Inferior parietal cortex (tissue), 1 donor: Measurements from ENCODE around the gene METRNL.
"Not testable (repeated sequence)": the region's sequence is repeated elsewhere in the genome, so short reads cannot be mapped to it uniquely, and the experiment has no call there.

Experiments used
- DNase-seq: peaks from one replicate; pipeline ENCODE4 v3.0.0-alpha.2; 2016; ENCODE audit errors: extremely low spot score

METRNL gene

DNA sequence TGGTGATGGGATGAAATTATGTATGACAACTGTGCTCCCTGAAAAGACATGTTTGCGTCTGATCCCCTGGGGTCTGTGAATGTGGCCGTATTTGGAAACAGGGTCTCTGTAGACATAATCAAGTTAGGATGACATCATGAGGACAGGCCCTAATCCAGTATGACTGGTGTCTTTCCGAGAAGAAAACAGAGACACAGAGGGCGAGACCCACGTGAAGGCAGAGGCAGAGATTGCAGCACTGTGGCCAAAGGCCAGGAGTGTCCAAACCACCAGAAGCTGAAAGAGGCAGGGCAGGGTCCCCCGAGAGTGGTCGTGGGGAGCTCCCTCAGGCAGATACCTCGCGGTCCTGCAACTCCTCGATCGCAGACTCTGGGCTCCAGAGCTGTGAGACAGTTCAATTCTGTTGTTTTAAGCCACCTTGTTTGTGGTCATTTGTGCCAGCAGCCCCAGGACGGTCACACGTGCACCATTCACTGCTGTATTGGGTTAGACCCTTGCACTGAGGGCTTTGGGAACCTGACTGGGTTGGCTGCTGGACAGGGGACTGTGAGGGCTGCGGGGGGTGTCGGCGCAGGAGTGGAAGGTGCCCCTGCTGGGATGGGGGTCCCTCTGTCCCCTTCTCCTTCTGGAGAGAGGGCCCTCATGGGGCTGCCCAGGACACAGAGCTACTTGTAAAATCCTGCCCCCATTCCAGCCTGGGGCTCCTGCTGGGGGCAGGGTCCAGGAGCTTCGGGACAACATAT lies 27.7 kb downstream of the METRNL start:
- DNase-seq: no peak

DNA sequence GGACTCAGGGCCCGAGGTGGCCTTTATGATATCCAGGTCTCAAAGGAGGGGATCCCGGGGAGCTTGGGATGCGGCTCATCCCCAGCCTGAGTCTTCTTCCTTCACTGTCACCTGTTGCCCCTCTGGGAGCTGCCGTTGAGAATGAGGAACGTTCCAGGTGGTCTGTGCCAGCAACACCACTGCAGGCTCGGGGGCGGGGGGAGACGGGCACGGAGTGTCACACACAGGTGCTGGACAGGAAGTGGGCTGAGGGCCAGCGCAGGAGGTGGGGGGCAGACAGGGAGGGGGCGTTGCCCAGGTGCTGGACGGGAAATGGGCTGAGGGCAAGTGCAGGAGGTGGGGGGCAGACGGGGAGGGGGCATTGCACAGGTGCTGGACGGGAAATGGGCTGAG lies 28.2 kb downstream of the METRNL start:
- no peak for DNase-seq

- no peak for DNase-seq
These were observed 29.3 kb downstream of the METRNL start for GRCh38 chr17:83108709-83109108.

GRCh38 chr17:83109386-83109785 lies 30.0 kb downstream of the METRNL start:
- DNase-seq: no peak

DNA sequence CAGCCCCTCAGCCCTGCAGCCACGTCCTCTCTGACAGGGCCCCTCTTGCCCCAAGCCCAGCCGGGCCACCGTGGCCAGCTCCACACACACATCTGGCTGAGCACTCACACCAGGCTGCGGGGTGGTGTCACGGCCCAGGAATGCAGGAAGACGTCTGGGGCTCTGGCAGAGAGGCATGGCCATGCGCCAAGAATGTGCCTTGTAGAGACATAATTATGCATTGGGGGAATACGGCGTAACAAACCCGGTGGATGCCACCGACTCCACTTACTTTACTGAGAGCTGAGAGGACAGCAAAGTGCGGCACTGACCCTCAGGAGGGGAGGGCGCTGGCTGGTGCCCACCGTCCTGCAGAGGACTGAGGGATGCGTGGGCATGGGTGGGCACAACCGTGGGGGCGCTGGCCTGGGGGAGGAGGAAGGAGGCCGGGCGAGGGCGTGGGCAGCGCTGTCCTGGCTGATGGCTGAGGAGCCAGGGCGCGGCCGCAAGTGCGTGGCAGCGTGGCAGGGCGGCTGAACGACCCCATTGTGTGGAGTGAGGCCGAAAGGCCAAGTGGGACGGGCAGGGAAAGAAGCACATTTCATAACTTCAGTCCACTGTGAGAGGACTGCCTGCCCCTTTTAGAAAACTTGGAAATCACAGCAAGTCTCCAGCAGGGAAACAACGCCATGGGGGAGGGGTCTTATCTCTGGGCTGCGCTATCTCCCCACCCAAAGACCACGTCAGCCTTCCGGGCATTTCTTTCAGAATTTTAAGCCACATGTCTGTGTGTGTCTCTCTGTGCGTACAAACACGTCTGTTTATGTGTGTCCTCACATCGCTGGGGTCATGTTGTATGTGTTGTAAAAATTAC lies 30.6 kb downstream of the METRNL start:
- no peak for DNase-seq

DNA sequence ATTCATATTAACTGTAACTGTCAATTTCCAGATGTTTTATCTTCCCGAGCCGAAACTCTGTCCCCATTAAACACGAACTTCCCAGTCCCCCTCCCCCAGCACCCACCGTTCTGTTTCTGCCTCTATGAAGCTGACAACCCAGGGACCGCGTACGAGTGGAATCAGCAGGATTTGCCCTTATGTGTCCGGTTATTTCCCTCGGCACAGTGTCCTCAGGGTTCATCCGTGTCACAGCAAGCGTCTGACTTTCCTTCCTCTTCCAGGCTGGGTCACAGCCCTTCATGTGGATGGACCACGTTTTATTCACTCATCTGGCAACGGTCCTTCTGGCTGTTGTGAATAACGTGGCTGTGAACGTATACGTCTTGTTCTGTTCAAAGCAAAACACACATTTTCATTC lies 31.3 kb downstream of the METRNL start:
- no peak for DNase-seq

DNA sequence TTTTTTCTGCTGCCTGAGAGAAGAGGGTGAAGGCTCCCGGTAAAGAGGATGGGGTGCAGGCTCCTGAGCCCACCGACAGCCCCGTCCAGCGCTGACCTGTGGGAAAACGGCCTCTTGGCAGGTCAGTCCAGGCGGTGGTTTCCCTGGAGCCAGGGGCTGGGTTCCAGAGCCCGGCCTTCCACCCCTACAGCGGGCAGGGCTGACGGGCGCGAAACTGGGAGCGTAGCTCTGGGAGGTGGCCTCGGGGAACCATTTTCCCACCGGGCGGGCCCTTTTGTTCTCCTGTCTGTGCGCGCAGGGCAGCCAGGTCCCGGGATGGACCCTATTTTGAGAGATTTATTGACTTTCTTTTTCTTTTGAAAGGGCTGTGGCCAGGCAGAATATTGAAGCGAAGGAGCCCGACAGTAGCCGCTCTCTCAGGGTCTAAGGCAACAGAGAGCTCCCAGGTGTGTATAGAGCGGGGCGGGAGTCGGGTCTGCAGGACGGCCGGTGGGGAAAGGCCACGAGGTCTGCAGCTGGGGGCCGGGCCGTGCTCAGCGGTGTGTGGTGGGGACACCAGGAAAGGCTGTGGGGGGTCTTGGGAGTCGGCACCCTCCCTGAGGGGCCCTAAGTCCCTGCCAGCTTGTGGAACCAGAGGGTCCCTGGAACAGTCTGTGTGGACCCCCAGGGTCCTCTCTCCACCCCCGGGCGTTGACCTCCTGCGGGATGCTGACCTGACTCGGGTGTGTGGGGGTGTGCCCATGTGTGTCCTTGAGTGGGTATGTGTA lies 32.3 kb downstream of the METRNL start:
- DNase-seq: no peak

DNA sequence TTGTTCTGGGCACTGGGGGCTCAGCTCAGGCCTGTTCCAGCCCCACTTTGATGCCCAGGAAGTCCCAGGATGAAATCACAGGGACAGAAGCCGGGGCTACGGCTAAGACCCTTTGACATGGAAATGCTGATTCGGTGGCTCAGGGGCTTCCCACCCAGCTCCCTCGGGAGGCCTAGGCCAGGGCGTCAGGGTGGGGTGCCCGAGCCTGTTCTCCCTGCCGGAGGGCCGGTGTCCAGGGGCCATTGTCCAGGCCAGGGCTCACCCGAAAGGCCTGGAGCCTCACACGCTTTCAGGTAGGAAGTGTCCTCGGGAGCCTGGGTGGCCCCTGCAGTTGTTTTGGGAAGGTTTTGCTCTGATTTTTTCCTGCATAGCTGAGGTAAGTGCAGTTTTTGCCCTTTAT lies 34.0 kb downstream of the METRNL start:
- DNase-seq: no peak

- DNase-seq: no peak
These were observed 34.4 kb downstream of the METRNL start for GRCh38 chr17:83113792-83114191.

GRCh38 chr17:83114706-83115105 lies 35.3 kb downstream of the METRNL start:
- DNase-seq: no peak

GRCh38 chr17:83115202-83115651 lies 35.8 kb downstream of the METRNL start:
- DNase-seq: no peak

DNA sequence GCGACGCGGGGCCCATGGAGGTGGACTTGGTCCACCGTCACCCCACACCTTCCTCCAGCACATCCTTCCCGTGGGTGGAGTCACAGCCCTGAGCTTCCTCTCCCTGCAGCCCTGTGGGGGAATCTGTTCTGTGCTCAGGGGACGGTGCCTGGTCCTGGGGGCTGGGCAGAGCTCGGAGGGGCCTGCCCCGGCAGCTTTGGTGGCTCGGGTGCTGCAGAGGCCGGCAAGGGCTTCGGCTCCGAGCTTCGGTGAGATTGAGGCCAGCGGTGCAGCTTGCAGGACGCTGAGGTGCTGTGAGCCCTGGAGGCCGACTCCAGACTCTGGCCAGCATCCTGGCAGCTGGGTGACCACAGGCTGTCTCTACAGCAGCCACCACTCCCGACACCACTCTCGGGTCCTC lies 36.4 kb downstream of the METRNL start:
- DNase-seq: no peak

DNA sequence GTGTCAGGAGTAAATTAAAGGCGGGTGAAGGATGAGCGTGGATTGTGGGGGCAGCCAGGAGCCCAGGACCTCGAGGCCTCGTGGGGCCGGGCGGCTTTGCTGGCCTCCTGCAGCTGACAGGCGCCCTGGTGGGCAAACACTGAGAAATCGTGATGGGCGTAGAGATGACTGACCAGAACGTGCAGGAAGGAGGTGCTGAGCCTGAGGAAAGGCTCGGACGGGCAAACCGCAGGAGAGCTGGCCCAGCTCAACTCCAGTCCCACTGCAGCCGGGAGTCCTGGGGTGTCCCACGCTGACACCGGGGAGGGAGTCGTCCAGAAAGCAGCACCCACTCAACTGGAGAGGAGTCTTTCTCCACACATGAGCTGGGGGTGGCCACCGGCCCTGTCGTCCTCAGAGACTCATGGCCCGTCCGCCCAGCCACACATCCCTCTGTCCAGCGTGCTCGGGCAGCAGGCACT lies 36.9 kb downstream of the METRNL start:
- DNase-seq: no peak

GRCh38 chr17:83116783-83117555 lies 37.6 kb downstream of the METRNL start:
- DNase-seq: no peak

DNA sequence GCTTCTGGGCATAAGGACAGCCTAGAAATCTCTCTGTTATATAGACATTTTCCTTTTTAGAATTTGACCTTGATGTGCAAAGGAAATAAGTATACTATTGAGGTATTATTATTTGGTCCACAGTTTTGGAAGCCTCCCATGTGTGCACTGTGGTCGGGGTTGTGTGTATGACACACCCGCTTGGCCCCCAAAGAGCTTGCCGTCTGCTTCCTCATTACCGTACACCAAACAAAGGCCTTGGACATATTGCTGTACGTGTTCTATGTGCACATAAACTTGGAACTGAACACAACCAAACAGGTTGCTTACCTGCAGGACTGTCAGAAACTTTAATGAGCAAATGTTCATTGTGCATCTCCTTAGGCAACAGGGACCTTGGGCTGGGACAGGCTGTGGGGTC lies 38.2 kb downstream of the METRNL start:
- no peak for DNase-seq

GRCh38 chr17:83118071-83118841 lies 38.8 kb downstream of the METRNL start:
- no peak for DNase-seq

DNA sequence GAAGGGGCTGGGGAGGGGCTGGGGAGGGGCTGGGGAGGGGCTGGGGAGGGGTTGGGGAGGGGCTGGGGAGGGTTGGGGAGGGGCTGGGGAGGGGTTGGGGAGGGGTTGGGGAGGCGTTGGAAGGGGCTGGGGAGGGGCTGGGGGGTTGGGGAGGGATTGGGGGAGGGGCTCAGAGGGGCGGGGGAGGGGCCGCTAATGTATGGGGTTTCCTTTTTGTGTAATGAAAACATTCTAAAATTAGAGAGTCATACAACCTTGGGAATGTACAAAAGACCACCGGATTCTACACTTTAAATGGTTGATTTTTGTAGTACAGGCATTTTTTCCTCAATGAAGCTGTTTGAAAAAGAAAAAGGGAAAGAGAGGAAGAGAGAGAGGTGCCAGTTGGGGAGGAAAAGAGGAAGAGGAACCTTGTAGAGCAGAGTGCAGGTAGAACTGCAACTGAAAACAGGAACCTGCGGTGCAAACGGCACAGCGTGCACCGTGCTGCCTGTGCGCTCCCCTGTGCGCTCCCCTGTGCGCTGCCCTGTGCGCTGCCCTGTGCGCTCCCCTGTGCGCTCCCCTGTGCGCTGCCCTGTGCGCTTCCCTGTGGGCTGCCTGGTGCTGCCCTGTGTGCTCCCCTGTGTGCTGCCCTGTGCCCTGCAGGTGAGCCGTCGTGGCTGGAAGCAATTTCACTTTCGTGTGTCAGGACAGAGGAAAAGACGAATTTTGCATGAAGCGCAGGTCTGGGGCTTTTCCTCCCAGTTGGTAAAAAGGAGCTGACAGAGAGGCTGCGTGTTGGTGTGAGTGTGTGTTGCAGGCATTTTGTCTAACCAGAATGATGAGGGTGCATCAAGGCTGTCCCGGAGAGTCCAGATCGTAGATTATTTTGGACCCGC lies 40.8 kb downstream of the METRNL start:
- DNase-seq: no peak

GRCh38 chr17:83121473-83121872 lies 42.1 kb downstream of the METRNL start:
- not testable (repeated sequence) for DNase-seq

DNA sequence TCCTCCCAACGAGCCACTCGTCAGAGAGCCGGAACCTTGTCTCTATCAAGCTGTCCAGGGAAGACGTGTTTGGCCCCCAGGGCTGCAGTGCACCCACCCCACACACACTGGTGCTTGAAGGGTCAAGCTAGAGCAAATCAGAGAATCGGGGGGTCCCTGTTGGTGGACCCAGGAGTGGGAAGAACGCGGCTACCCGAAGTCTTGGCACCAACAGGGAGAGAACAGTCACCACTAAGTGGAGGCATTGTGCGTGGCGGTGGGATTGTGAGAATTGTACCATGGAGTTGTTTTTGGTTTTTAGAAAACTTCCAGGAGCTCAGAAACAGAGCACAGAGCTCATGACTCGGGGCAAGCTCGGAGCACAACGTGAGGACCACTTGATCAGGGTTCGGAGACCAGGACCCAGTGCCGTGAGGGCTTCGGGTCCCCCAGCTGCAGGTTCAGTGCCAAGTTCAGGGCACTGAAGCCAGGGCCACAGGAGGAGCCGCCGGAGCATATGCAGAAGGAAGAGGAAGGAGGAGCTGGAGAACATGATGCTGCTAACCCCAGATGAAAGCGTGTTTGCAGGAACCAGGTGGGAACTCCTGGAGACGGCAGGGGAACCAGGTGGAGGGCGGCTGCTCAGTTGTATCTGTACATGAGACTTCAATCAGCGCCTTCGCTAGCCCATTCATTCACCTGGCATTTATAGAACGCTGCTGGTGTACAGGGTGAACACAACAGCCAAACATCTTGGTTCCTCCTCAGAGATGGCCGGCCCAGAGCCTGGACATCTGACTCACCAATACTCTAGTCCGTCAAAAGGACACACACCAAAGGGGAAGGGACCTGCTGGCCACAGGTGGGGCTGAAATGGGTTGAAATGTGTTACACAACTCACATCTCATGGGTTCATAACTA lies 42.8 kb downstream of the METRNL start:
- no peak for DNase-seq
